ENCODE measurements around the gene ZNF18.
A peak's percentile ranks its signal among the peaks of the same experiment; 100 is the strongest.

Gene ZNF18, protein sequence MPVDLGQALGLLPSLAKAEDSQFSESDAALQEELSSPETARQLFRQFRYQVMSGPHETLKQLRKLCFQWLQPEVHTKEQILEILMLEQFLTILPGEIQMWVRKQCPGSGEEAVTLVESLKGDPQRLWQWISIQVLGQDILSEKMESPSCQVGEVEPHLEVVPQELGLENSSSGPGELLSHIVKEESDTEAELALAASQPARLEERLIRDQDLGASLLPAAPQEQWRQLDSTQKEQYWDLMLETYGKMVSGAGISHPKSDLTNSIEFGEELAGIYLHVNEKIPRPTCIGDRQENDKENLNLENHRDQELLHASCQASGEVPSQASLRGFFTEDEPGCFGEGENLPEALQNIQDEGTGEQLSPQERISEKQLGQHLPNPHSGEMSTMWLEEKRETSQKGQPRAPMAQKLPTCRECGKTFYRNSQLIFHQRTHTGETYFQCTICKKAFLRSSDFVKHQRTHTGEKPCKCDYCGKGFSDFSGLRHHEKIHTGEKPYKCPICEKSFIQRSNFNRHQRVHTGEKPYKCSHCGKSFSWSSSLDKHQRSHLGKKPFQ

DNA sequence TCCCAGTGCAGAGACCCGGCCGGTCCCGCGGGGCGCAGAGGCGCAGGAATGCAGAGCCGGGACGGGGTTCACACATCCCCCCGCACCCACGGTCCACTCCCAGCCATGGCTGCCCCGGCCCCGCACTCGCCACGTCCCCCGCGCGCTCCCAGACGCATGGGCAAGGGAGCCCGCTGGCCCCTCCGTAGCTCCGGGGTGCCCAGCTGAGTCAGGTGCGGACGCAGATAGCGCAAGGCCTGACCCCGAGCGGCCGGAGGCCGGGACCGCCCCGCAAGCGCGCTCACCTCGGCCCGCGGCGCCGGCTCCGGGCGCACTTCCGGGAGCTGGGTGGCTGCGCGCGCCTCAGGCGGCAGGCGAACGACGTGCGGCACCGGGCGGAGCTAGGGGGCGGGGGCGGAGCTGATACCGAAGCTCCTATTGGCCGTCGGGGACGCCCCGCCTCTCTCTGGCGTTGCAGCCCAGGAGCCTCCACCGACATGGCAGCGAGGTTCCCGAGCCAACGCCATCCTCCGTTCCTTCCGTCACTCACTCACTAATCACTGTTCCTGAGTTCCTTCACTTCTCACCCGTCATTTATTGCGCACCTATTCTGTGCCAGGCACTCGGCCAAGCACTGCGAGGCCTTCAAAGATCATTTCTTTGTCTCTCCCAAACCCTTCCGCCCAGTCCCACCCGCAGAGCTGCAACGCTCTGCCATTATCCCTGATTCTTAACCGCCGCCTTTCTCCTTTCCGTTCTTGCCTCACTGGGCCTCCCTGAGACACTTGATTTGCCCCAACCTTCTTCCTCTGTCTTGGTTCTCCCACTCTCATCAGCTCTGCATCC is at the start of gene ZNF18:
TSS of gene ZNF18 (minus strand) at position 329 of the 825 bp plus-strand sequence. CDS start 4,646 bp downstream, outside the sequence.
- peak within 1 kb of the TSS; percentile 85 for H3K9ac ChIP-seq (ENCODE audit: insufficient read length)
- no peak for DNase-seq (ENCODE audit: low read depth, low spot score)
- peak within 1 kb of the TSS; percentile 46; the same call in 1 of the 2 replicates for H3K27ac ChIP-seq

DNA sequence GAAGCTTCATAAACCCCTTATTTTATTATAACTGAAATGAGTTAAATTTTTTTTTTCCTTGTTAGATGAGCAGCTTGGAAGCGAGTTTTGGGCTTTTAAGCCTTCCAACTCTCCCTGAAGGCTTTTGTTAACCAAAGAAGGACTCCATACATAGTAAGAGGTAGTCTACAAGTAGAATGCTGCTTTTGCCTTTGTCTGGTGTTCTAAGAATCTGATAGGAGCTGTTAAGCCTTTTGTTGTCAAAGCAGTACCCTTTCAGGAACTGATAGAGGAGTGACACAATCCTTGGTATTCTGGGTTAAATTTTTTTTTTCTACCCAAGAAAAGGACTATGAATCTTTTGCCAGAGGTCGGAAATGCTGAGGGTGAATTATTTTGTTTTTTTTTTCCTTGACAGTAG is 49.5 kb upstream of the ZNF18 start:
- H3K9me3 ChIP-seq (ENCODE audit: low read depth, low read length) = no peaks in the 10 kb centered on the region
- H3K9ac ChIP-seq (ENCODE audit: insufficient read length) = no peak overlapping the region
- no peak overlapping the region for H3K27ac ChIP-seq
- H3K36me3 ChIP-seq (ENCODE audit: insufficient read depth, low read length) = no peaks in the 10 kb centered on the region
- H3K4me3 ChIP-seq = no peak overlapping the region
- TF ChIP-seq POLR2AphosphoS5 (IDR thresholded peaks at IDR 0.05; ENCODE audit: borderline replicate concordance, low read depth, low read length) = no peak
- no peak for TF ChIP-seq EZH2 (IDR thresholded peaks at IDR 0.05)
- no peak for TF ChIP-seq FOXP2 (optimal IDR thresholded peaks at IDR 0.05; ENCODE audit: control extremely low read depth, extremely low read length, insufficient read depth)
- DNase-seq (ENCODE audit: low read depth, low spot score) = no peak

More for the DNA sequence above, at the start of gene ZNF18:
- Histone ChIP-seq H3K36me3 (ENCODE audit: insufficient read depth, low read length) (peaks cover 2% of the 10 kb centered on the region; the same call in 1 of the 2 replicates), H3K4me3 (peak within 1 kb of the TSS; percentile 88), H3K9me3 (ENCODE audit: low read depth, low read length) (no peaks in the 10 kb centered on the region)
- TF ChIP-seq FOXP2 (optimal IDR thresholded peaks at IDR 0.05; ENCODE audit: control extremely low read depth, extremely low read length, insufficient read depth) (no peak), POLR2AphosphoS5 (IDR thresholded peaks at IDR 0.05; ENCODE audit: borderline replicate concordance, low read depth, low read length) (peak; percentile 83)

DNA sequence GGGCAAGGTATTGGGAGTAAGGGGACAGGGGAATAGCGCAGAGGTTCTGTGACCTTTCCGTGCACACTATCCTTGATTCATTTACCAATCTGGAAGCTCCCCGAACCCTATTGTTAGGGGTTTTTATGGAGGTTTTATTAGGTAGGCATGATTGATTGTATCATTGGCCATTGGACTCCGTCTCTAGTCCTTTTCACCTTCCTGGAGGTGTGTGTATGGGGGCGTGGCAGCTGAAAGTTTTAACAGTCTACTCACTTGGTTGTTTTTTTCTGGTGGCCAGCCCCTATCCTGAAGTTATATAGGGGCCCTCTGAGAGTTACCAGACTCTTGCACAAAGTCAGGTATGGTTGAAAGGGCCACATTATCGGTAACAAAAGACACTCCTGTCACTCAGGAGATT is 46.4 kb upstream of the ZNF18 start:
- no peak for DNase-seq (ENCODE audit: low read depth, low spot score)
- no peak overlapping the region for H3K4me3 ChIP-seq
- H3K36me3 ChIP-seq (ENCODE audit: insufficient read depth, low read length) = no peaks in the 10 kb centered on the region
- no peak overlapping the region for H3K27ac ChIP-seq
- no peak overlapping the region for H3K9ac ChIP-seq (ENCODE audit: insufficient read length)
- H3K9me3 ChIP-seq (ENCODE audit: low read depth, low read length) = no peaks in the 10 kb centered on the region
- TF ChIP-seq FOXP2 (optimal IDR thresholded peaks at IDR 0.05; ENCODE audit: control extremely low read depth, extremely low read length, insufficient read depth) (no peak), EZH2 (IDR thresholded peaks at IDR 0.05) (no peak), POLR2AphosphoS5 (IDR thresholded peaks at IDR 0.05; ENCODE audit: borderline replicate concordance, low read depth, low read length) (no peak)

DNA sequence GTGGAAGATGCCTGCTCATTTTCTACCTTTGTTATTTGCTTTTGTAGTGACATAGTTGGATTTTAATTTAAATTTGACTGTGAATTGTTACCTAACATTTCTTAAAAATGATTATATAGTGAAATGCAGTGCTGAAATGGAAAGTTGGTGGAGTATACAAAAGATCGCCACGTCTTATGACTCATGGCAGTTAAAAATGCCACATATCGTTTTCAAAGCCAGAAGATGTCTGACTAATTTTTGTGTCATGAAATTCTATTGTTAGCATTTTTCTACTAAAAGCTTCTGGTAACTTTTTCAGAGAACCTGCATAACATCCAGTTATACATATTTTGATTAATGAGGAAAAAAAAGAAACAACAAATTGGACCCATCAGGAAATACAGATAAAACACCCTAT is 44.0 kb upstream of the ZNF18 start:
- no peaks in the 10 kb centered on the region for H3K36me3 ChIP-seq (ENCODE audit: insufficient read depth, low read length)
- no peak overlapping the region for H3K9ac ChIP-seq (ENCODE audit: insufficient read length)
- no peaks in the 10 kb centered on the region for H3K9me3 ChIP-seq (ENCODE audit: low read depth, low read length)
- no peak for DNase-seq (ENCODE audit: low read depth, low spot score)
- no peak overlapping the region for H3K4me3 ChIP-seq
- TF ChIP-seq POLR2AphosphoS5 (IDR thresholded peaks at IDR 0.05; ENCODE audit: borderline replicate concordance, low read depth, low read length) = no peak
- TF ChIP-seq EZH2 (IDR thresholded peaks at IDR 0.05) = no peak
- no peak for TF ChIP-seq FOXP2 (optimal IDR thresholded peaks at IDR 0.05; ENCODE audit: control extremely low read depth, extremely low read length, insufficient read depth)
- no peak overlapping the region for H3K27ac ChIP-seq

DNA sequence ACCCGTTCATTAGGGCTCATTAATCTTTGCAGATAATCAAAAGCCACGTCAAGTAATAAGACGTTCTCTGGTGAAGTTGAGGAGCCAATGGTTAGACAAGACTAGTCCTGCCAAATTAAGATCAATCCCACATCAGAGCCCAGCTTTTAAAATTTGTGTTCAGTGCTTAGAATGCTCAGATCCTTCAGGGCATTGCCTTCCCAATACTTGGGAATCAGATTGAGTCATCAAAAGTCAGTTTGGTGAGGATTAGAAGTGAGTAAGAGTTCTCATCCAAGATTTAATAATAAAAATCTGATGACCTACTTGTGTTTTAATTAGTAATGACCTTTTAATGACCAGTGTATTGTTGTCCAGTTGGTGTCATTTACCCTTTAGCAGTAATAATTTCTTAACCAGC is 43.2 kb upstream of the ZNF18 start:
- no peak overlapping the region for H3K9ac ChIP-seq (ENCODE audit: insufficient read length)
- no peak overlapping the region for H3K27ac ChIP-seq
- no peaks in the 10 kb centered on the region for H3K9me3 ChIP-seq (ENCODE audit: low read depth, low read length)
- H3K4me3 ChIP-seq = no peak overlapping the region
- H3K36me3 ChIP-seq (ENCODE audit: insufficient read depth, low read length) = no peaks in the 10 kb centered on the region
- TF ChIP-seq FOXP2 (optimal IDR thresholded peaks at IDR 0.05; ENCODE audit: control extremely low read depth, extremely low read length, insufficient read depth) (no peak), POLR2AphosphoS5 (IDR thresholded peaks at IDR 0.05; ENCODE audit: borderline replicate concordance, low read depth, low read length) (no peak), EZH2 (IDR thresholded peaks at IDR 0.05) (no peak)
- DNase-seq (ENCODE audit: low read depth, low spot score) = no peak

DNA sequence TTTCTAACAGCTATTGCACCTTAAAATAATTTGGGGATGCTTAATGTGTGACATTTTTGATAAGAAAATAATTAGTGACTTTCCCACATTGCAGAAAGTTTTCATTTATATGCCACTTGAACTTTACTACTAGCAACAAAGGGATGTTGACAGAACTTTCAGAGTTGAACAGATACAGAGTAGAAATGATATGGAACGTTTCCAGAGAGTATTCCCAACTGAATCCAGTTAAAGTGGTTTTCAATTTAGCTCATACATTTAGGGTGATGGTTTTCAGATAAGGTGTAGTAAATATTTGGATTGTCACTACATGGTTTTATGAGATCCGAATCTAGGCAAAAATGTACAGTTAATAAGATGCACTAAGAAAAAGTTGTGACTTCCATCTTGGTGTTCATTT is 40.7 kb upstream of the ZNF18 start:
- no peak for TF ChIP-seq FOXP2 (optimal IDR thresholded peaks at IDR 0.05; ENCODE audit: control extremely low read depth, extremely low read length, insufficient read depth)
- Histone ChIP-seq H3K27ac (no peak overlapping the region), H3K9ac (ENCODE audit: insufficient read length) (no peak overlapping the region), H3K4me3 (no peak overlapping the region), H3K36me3 (ENCODE audit: insufficient read depth, low read length) (peaks cover 6% of the 10 kb centered on the region; the same call in 1 of the 2 replicates), H3K9me3 (ENCODE audit: low read depth, low read length) (no peaks in the 10 kb centered on the region)
- no peak for DNase-seq (ENCODE audit: low read depth, low spot score)

DNA sequence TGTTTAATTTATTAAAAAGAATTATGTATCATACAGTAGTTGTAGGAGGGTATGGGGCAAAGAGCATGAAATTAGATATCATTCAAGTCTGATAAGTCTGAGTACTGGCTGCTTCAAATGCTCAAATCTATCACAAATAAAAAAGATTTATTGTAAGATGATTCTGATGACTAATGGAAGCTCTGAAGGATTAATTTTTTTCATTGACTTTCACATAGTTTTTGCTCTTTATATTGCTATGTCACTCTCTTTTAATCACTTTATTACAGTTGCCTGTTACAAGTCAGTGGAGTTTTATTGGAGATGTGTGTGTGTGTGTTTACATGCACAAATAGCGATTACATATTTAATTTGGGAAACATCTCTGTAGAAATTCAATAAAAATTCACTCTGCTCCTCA is 38.4 kb upstream of the ZNF18 start:
- Histone ChIP-seq H3K9ac (ENCODE audit: insufficient read length) (no peak overlapping the region), H3K9me3 (ENCODE audit: low read depth, low read length) (no peaks in the 10 kb centered on the region), H3K36me3 (ENCODE audit: insufficient read depth, low read length) (peaks cover 6% of the 10 kb centered on the region; the same call in 1 of the 2 replicates), H3K4me3 (no peak overlapping the region), H3K27ac (no peak overlapping the region)
- DNase-seq (ENCODE audit: low read depth, low spot score) = no peak
- no peak for TF ChIP-seq FOXP2 (optimal IDR thresholded peaks at IDR 0.05; ENCODE audit: control extremely low read depth, extremely low read length, insufficient read depth)
- no peak for TF ChIP-seq POLR2AphosphoS5 (IDR thresholded peaks at IDR 0.05; ENCODE audit: borderline replicate concordance, low read depth, low read length)
- no peak for TF ChIP-seq EZH2 (IDR thresholded peaks at IDR 0.05)

DNA sequence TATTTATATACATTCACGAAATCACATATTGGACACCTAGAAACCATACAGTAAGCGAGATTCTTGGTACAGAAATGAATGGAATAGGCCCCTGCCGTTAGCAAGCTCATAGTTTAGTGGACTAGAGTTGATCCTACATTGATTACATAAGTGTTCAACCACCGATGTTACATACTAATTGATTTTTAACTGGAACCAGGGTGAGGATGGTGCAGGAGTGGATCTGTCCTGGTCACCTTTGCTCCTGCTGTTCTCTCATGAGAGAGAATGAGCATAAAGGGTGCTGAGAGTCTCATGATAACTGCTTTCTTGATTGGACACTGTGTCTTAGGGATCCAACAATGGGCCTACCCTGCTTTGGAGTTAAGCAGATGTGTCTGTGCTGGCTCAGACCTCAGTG is 37.3 kb upstream of the ZNF18 start:
- TF ChIP-seq EZH2 (IDR thresholded peaks at IDR 0.05) (no peak), FOXP2 (optimal IDR thresholded peaks at IDR 0.05; ENCODE audit: control extremely low read depth, extremely low read length, insufficient read depth) (no peak), POLR2AphosphoS5 (IDR thresholded peaks at IDR 0.05; ENCODE audit: borderline replicate concordance, low read depth, low read length) (no peak)
- DNase-seq (ENCODE audit: low read depth, low spot score) = no peak
- H3K9me3 ChIP-seq (ENCODE audit: low read depth, low read length) = no peaks in the 10 kb centered on the region
- H3K27ac ChIP-seq = no peak overlapping the region
- no peak overlapping the region for H3K9ac ChIP-seq (ENCODE audit: insufficient read length)
- peaks cover 6% of the 10 kb centered on the region; the same call in 1 of the 2 replicates for H3K36me3 ChIP-seq (ENCODE audit: insufficient read depth, low read length)
- no peak overlapping the region for H3K4me3 ChIP-seq
